ENCODE results near the gene ZBTB46. TPM values are rescaled to one million over a fixed set of nuclear protein-coding genes. Genes with fewer than 3 reads are reported as not detected.

ZBTB46 gene
- total RNA-seq, 1 donor from 2014 or later: 11.6 TPM

DNA sequence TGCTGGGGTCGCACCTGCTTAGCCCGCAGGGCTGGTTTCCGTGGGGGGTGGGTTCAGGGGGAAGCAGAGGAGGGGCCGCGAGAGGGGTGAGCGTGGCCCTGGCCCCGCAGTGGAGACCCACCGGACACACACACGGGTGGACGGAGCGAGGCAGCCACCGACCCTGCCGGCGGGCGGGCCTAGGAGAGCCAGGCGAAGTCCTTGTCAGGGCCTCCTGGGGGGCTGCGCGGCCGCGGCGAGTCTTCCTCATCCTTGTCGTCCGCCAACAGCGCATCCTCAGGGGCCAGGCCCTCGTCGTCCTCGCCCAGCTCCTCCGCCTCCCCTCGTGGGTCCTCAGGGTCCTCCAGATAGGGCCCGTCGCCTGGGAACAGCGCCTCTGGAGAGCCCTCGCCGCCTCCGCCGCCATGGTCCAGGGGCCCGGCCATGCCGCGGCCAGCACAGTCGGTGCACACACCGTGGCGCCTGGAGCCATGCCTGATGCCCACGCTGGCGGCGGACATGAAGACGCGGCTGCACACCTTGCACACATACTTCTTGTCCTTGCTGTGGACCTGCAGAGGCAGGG lies 84.2 kb downstream of the ZBTB46 start:
- no peaks in the 10 kb centered on the region for H3K4me1 Mint-ChIP-seq
- no peaks in the 10 kb centered on the region for H3K9me3 Mint-ChIP-seq
- H3K27me3 Mint-ChIP-seq (ENCODE audit: low read depth): no peaks in the 10 kb centered on the region
- no peak overlapping the region for H3K4me3 Mint-ChIP-seq
- no peak for DNase-seq (ENCODE audit: low spot score in 2 of 2, unreplicated experiment in 2 of 2)
- H3K36me3 Mint-ChIP-seq: peaks cover 2% of the 10 kb centered on the region
- TF ChIP-seq, protein P1, sequence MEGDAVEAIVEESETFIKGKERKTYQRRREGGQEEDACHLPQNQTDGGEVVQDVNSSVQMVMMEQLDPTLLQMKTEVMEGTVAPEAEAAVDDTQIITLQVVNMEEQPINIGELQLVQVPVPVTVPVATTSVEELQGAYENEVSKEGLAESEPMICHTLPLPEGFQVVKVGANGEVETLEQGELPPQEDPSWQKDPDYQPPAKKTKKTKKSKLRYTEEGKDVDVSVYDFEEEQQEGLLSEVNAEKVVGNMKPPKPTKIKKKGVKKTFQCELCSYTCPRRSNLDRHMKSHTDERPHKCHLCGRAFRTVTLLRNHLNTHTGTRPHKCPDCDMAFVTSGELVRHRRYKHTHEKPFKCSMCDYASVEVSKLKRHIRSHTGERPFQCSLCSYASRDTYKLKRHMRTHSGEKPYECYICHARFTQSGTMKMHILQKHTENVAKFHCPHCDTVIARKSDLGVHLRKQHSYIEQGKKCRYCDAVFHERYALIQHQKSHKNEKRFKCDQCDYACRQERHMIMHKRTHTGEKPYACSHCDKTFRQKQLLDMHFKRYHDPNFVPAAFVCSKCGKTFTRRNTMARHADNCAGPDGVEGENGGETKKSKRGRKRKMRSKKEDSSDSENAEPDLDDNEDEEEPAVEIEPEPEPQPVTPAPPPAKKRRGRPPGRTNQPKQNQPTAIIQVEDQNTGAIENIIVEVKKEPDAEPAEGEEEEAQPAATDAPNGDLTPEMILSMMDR (IDR thresholded peaks at IDR 0.05; ENCODE audit: unreplicated experiment): no peak
- H3K27ac Mint-ChIP-seq: no peak overlapping the region

DNA sequence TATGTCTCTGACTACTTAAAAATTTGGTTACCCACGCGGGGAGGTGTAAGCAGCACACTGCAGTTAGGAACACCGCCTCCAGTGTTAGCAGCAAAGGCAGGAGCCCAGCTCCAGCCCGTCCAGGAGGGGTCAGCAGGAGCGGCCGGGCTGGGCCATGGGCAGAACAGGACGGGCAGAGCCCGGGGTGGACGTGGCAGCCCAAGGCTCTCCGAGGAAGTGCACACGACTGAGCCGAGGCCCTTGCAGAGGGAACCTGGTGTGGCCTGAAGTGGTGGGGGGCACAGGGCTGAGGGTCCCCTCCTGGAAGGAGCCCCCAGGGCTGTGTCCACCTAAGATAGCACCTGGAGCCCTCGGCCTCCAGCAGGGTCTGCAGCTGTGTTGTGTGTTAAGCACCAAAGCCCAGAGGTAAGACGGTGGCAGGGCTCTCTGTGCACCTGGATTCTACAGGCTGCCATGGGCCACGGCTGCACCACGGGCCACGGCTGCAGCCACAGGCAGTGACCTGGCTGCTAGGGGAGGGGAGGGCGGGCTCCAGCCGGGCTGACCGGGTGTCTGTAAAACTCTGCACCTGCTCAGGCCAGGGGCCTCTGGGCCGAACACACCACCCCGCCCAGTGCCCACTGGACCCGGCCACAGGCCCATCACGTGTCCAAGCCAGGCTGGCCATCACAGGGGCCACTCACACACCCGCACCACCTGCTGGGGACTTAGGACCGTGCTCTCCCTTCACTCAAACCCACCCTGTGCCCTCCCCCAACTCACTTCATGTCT lies 84.9 kb downstream of the ZBTB46 start:
- DNase-seq (ENCODE audit: low spot score in 2 of 2, unreplicated experiment in 2 of 2): no peak
- H3K4me3 Mint-ChIP-seq: no peak overlapping the region
- H3K27me3 Mint-ChIP-seq (ENCODE audit: low read depth): no peaks in the 10 kb centered on the region
- H3K36me3 Mint-ChIP-seq: peaks cover 2% of the 10 kb centered on the region
- no peak overlapping the region for H3K27ac Mint-ChIP-seq
- TF ChIP-seq, protein P1 (IDR thresholded peaks at IDR 0.05; ENCODE audit: unreplicated experiment): no peak
- H3K4me1 Mint-ChIP-seq: no peaks in the 10 kb centered on the region
- H3K9me3 Mint-ChIP-seq: no peaks in the 10 kb centered on the region

DNA sequence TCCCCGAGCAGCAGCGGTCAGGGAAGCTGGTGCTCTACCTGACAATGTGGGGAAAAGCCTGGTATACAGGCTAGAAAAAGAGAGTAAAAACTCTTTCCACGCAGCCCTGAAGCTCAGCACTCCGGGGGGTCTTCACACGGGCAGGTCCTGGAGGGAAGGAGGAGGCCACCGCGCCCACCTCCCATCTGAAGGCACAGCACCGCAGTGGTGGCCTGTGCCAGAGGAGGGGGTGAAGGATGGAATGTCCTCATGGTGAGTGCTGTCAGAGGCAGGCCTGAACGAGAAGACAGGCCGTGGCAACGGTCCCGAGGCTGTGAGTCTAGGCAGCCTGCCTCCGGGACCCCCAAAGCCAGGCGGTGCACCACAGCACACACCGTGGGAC lies 85.6 kb downstream of the ZBTB46 start:
- H3K27me3 Mint-ChIP-seq (ENCODE audit: low read depth): no peaks in the 10 kb centered on the region

DNA sequence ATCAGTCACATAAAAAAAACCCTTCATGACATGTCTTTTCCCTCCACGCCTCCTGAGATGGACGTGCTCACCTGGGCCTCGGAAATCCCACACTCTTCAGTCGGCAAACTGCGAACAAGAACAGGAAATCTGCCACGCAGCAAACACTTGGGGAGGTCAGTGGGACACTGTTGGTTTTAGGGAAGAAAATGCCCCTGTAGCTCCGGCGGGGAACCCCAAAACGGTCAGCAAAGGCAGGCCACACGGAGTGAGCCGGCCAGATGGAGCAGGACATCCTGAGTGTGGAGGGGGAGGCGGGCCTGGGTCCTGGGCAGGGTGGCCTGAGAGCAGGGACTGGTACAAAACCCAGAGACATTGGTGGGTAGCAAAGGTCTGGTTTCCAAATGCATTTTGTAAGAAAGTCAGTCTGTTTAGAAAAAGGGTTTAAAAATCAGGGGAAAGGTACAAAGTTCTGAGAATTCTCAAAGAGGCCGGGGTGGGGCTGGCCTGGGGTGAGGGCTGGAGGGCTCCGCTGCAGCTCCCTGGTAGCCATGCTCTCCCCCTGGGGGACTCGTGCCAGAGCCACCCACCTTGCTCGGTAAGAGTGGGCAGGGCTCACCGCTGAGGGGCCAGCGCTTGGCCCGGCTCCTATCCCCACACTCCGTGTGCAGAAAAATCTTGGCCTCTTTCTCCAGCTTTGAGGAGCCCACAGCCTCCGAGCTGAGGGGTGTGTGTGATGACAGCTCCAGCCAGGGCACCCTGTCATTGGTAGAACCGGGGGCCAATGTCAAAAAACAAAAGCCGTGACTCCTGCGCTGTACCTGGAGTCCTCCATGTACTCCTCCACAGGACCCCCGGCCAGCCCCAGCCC lies 86.3 kb downstream of the ZBTB46 start:
- peaks cover 2% of the 10 kb centered on the region for H3K36me3 Mint-ChIP-seq
- DNase-seq (ENCODE audit: low spot score in 2 of 2, unreplicated experiment in 2 of 2): no peak
- H3K27me3 Mint-ChIP-seq (ENCODE audit: low read depth): no peaks in the 10 kb centered on the region
- no peak overlapping the region for H3K27ac Mint-ChIP-seq
- H3K9me3 Mint-ChIP-seq: no peaks in the 10 kb centered on the region
- TF ChIP-seq, protein P1 (IDR thresholded peaks at IDR 0.05; ENCODE audit: unreplicated experiment): no peak
- no peak overlapping the region for H3K4me3 Mint-ChIP-seq
- H3K4me1 Mint-ChIP-seq: no peaks in the 10 kb centered on the region

More for the DNA sequence above, 85.6 kb downstream of the ZBTB46 start:
- no peak for DNase-seq (ENCODE audit: low spot score in 2 of 2, unreplicated experiment in 2 of 2)
- no peaks in the 10 kb centered on the region for H3K9me3 Mint-ChIP-seq
- H3K27ac Mint-ChIP-seq: no peak overlapping the region
- TF ChIP-seq, protein P1 (IDR thresholded peaks at IDR 0.05; ENCODE audit: unreplicated experiment): no peak
- no peaks in the 10 kb centered on the region for H3K4me1 Mint-ChIP-seq
- H3K4me3 Mint-ChIP-seq: no peak overlapping the region
- peaks cover 2% of the 10 kb centered on the region for H3K36me3 Mint-ChIP-seq

DNA sequence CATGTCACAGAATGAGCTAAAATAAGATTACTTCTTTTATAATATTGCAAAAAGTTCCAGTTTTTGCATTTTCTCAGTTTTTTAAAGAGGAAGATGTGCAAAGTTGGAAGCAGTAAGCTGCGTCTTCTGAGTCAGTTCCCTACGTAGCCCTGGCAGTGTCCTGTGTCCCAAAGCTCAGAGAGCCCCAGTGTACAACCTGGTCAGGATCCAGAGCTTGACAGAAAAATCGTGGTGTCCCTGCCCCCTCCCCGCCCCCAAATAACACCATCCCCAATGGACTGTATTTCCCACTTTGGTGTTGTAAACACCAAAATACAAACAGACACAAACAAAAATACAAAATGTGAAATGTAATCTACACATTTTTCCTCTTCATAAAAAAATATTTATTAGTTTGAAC lies 86.9 kb downstream of the ZBTB46 start:
- H3K27me3 Mint-ChIP-seq (ENCODE audit: low read depth): no peaks in the 10 kb centered on the region
- H3K4me1 Mint-ChIP-seq: no peaks in the 10 kb centered on the region
- H3K9me3 Mint-ChIP-seq: no peaks in the 10 kb centered on the region
- TF ChIP-seq, protein P1 (IDR thresholded peaks at IDR 0.05; ENCODE audit: unreplicated experiment): no peak
- peaks cover 2% of the 10 kb centered on the region for H3K36me3 Mint-ChIP-seq
- no peak overlapping the region for H3K4me3 Mint-ChIP-seq
- no peak for DNase-seq (ENCODE audit: low spot score in 2 of 2, unreplicated experiment in 2 of 2)
- no peak overlapping the region for H3K27ac Mint-ChIP-seq

All from mesothelial cell of epicardium (in vitro differentiated cells).